ENCODE measurements around the gene ASPRV1. TPM values are rescaled to one million over a fixed set of nuclear protein-coding genes. Genes with fewer than 3 reads are reported as not detected.
A peak's percentile ranks its signal among the peaks of the same experiment; 100 is the strongest.

Gene ASPRV1
- total and polyA plus RNA-seq, 2 donors from 2014 or later, result 1.6 to 2.1 TPM

DNA sequence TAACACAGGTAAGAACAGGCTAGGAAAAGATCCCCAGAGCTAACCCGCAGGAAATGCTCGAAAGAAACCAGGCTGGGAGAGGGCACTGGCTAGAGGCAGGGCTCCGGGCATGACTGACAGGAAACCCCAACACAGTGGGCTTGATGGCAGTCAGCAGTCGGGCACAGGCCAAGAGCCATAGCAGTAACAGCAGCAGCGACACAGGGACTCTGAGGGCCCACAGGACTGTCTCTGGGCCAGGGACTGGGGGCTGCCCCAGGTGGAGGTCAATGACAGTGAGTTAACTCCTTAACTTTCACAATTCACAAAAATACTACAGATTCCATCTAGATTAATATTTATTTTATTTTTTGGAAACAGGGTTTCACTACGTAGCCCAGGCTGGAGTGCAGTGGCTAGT, 37.3 kb upstream of the ASPRV1 start:
- intact Hi-C loops (cut with DNase I), result no loop called here
- TF ChIP-seq, protein P1, sequence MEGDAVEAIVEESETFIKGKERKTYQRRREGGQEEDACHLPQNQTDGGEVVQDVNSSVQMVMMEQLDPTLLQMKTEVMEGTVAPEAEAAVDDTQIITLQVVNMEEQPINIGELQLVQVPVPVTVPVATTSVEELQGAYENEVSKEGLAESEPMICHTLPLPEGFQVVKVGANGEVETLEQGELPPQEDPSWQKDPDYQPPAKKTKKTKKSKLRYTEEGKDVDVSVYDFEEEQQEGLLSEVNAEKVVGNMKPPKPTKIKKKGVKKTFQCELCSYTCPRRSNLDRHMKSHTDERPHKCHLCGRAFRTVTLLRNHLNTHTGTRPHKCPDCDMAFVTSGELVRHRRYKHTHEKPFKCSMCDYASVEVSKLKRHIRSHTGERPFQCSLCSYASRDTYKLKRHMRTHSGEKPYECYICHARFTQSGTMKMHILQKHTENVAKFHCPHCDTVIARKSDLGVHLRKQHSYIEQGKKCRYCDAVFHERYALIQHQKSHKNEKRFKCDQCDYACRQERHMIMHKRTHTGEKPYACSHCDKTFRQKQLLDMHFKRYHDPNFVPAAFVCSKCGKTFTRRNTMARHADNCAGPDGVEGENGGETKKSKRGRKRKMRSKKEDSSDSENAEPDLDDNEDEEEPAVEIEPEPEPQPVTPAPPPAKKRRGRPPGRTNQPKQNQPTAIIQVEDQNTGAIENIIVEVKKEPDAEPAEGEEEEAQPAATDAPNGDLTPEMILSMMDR (IDR thresholded peaks at IDR 0.05; ENCODE audit: borderline replicate concordance, extremely low read depth, insufficient read depth), result no peak
- DNase-seq, result peak in 1 of 5 donors; percentile 57

DNA sequence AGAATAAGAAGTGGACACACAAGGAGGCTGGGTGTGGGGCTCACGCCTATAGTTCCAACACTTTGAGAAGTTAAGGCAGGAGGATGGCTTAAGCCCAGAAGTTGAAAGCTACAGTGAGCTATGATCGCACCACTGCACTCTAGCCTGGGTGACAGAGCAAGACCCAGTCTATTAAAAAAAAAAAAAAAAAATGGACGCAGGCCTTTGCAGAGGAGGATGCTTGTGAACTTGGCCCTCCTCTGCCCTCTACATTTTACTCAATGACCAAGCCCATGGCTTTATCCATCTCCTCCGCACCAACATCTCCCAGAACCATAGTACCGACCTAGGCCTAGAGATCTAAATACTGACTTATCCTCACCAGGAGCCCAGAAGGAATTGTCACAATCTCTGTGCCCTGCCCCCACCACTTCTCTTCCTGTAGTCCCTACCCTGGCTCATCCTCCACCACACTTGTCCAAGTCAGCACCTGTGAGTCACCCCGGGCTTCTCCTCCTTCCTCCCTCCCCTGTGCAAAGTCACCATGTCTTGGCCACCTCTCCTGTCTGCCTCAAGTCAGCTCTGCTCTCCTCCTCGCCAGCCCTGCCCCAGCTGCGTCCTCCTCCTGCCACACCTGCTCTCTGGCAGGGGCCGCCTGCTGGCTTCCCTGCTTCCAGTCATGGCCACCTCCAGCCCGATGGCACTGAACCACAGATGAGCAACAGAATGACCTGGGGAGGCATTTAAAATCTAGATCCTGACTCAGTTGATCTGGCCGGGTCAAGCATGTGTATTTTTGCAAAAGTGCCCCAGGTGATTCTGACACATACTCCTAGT, 35.8 kb upstream of the ASPRV1 start:
- DNase-seq (peak in 2 of 5 donors; percentile 7 to 53), FAIRE-seq (no peak)

More for the DNA sequence above, 37.3 kb upstream of the ASPRV1 start:
- Histone ChIP-seq H3K4me3 (ENCODE audit: low read length in 3 of 3) (no peak overlapping the region), H3K27me3 (ENCODE audit: control insufficient read depth, insufficient read depth, low read length) (no peaks in the 10 kb centered on the region), H3K9ac (ENCODE audit: low read length in 3 of 3) (no peak overlapping the region), H3K4me1 (ENCODE audit: control insufficient read depth in 2 of 3, insufficient read depth in 2 of 3, low read depth in 1 of 3, low read length in 3 of 3) (no peaks in the 10 kb centered on the region), H3K36me3 (ENCODE audit: control insufficient read depth in 2 of 3, insufficient read depth in 3 of 3, low read length in 3 of 3) (peaks cover 0 to 3% (median 0%) of the 10 kb centered on the region in 3 donors), H3K9me3 (ENCODE audit: control insufficient read depth in 2 of 3, insufficient read depth in 1 of 3, low read length in 3 of 3) (no peaks in the 10 kb centered on the region), H3K27ac (ENCODE audit: low read depth in 2 of 2, low read length in 2 of 2) (no peak overlapping the region)
- no peak for FAIRE-seq

DNA sequence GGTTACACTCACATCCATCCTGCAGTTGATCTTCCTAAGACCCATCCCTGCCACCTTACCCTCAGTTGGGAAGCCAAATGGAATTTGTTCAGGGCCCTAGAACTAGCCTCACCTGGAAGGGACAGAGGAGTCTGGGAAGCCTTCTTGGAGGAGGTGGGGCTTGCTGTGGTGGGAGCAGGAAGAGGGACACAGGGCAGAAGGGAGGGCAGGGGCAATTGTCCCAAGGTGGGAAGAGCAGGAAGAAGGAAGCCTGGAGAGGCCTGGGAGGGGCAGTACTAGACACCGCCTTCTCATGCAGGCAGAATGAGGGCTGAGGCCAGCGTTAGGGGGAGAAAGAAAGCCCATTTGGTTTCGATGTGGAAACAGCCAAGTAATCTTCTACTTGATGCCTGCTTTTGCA, 34.1 kb upstream of the ASPRV1 start:
- Histone ChIP-seq H3K4me3 (ENCODE audit: low read length in 3 of 3) (no peak overlapping the region), H3K36me3 (ENCODE audit: control insufficient read depth in 2 of 3, insufficient read depth in 3 of 3, low read length in 3 of 3) (peaks cover 0 to 3% (median 0%) of the 10 kb centered on the region in 3 donors), H3K4me1 (ENCODE audit: control insufficient read depth in 2 of 3, insufficient read depth in 2 of 3, low read depth in 1 of 3, low read length in 3 of 3) (no peaks in the 10 kb centered on the region), H3K27ac (ENCODE audit: low read depth in 2 of 2, low read length in 2 of 2) (no peak overlapping the region), H3K9me3 (ENCODE audit: control insufficient read depth in 2 of 3, insufficient read depth in 1 of 3, low read length in 3 of 3) (no peaks in the 10 kb centered on the region), H3K9ac (ENCODE audit: low read length in 3 of 3) (no peak overlapping the region), H3K27me3 (ENCODE audit: control insufficient read depth, insufficient read depth, low read length) (no peaks in the 10 kb centered on the region)
- intact Hi-C loops (cut with DNase I), result no loop called here
- peak in 1 of 5 donors; percentile 41 for DNase-seq
- FAIRE-seq, result no peak
- TF ChIP-seq, protein P1 (IDR thresholded peaks at IDR 0.05; ENCODE audit: borderline replicate concordance, extremely low read depth, insufficient read depth), result no peak

More for the DNA sequence above, 35.8 kb upstream of the ASPRV1 start:
- Histone ChIP-seq H3K36me3 (ENCODE audit: control insufficient read depth in 2 of 3, insufficient read depth in 3 of 3, low read length in 3 of 3) (peaks cover 0 to 3% (median 0%) of the 10 kb centered on the region in 3 donors), H3K4me3 (ENCODE audit: low read length in 3 of 3) (no peak overlapping the region), H3K4me1 (ENCODE audit: control insufficient read depth in 2 of 3, insufficient read depth in 2 of 3, low read depth in 1 of 3, low read length in 3 of 3) (no peaks in the 10 kb centered on the region), H3K9me3 (ENCODE audit: control insufficient read depth in 2 of 3, insufficient read depth in 1 of 3, low read length in 3 of 3) (no peaks in the 10 kb centered on the region), H3K9ac (ENCODE audit: low read length in 3 of 3) (no peak overlapping the region), H3K27ac (ENCODE audit: low read depth in 2 of 2, low read length in 2 of 2) (no peak overlapping the region), H3K27me3 (ENCODE audit: control insufficient read depth, insufficient read depth, low read length) (no peaks in the 10 kb centered on the region)
- intact Hi-C loops (cut with DNase I), result no loop called here
- TF ChIP-seq, protein P1 (IDR thresholded peaks at IDR 0.05; ENCODE audit: borderline replicate concordance, extremely low read depth, insufficient read depth), result no peak
